Chondrocyte (in vitro differentiated cells): ENCODE results near the gene MYO1D. TPM values are rescaled to one million over a fixed set of nuclear protein-coding genes. Genes with fewer than 3 reads are reported as not detected.
A peak's percentile ranks its signal among the peaks of the same experiment; 100 is the strongest.

Experiments
- DNase-seq: peaks from one replicate; pipeline ENCODE4 v3.0.0; 2021; ENCODE audit warnings: mixed read lengths, low spot score
- H3K27ac Mint-ChIP-seq: one replicate; pipeline ENCODE4 v1.8.0; 2021; ENCODE audit warnings: mild to moderate bottlenecking, moderate library complexity, mixed read lengths; ENCODE audit not compliant: unreplicated experiment
- H3K27me3 Mint-ChIP-seq: 2 replicates; pipeline ENCODE4 v1.8.0; 2021; ENCODE audit warnings: low read depth, mixed read lengths
- H3K36me3 Mint-ChIP-seq: 2 replicates; pipeline ENCODE4 v1.8.0; 2021; ENCODE audit warnings: low read depth, mixed read lengths
- H3K4me1 Mint-ChIP-seq: 2 replicates; pipeline ENCODE4 v1.8.0; 2021; ENCODE audit warnings: low read depth, mild to moderate bottlenecking, mixed read lengths
- H3K4me3 Mint-ChIP-seq: one replicate; pipeline ENCODE4 v1.8.0; 2021; ENCODE audit warnings: mild to moderate bottlenecking, moderate library complexity, mixed read lengths; ENCODE audit not compliant: unreplicated experiment
- H3K9me3 Mint-ChIP-seq: 2 replicates; pipeline ENCODE4 v1.8.0; 2021; ENCODE audit warnings: low read depth, mixed read lengths
- CTCF ChIP-seq: fragments of 200-600 bp; sonication (generic); IDR thresholded peaks from 2 replicates; pipeline ENCODE4 v1.5.0; 2021; ENCODE audit warnings: antibody characterized with exemption, mild to moderate bottlenecking, moderate library complexity
- total RNA-seq: library from RNA; stranded (reverse); gene quantifications from 3 replicates; pipeline ENCODE4 v1.2.1, GENCODE V29; 2021

MYO1D gene
- total RNA-seq, 1 donor from 2014 or later: 107 TPM

DNA sequence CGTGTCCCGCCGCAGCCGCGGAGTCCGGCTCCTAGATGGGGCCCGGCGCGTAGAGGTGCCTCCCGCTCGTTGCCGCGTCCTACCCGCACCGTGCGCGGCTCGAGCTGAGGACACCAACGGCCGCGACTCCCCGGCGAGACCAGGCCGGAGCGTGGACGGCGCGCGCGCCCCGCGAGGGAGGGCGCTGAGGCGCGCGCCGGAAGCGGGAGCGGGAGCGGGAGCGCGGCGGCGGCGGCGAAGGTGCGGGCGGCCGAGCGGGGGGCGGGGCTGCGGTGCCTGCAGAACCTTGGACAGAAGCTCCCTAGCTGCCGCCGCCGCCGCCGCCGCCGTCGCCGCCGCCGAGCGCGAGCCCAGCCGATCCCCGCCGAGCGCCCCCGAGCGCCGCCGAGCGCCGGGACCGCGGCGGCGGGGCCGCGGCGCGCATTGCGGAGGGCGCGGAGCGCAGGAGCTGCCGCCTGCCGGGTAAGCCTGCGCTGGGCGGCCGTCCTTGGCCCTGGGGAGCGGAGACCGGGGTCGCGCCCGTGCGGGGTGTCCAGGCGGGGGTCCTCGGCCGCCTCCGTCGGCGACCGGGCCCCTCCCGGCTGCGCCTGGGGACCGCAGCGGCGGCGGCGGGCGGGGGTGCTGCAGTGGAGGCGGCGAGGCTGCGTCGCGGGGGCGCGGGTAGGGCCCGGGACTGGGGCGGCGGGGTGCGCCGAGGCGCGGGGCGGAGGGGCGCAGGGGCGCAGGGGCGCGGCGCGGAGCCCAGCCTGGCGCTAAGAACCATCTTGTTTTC lies 390.0 kb downstream of the MYO1D start, which contains the start of gene CDK5R1:
Gene CDK5R1 (plus strand): TSS at position 293 of the 772 bp plus-strand sequence. CDS start 628 bp downstream, outside the sequence.
- no peak for TF ChIP-seq CTCF
- peak within 1 kb of the TSS; percentile 36 for H3K27ac Mint-ChIP-seq
- DNase-seq: peak; percentile 68
- H3K4me3 Mint-ChIP-seq: peak within 1 kb of the TSS; percentile 74
- peaks cover 28% of the 10 kb centered on the region for H3K4me1 Mint-ChIP-seq
- H3K36me3 Mint-ChIP-seq: no peaks in the 10 kb centered on the region
- no peaks in the 10 kb centered on the region for H3K9me3 Mint-ChIP-seq
- no peaks in the 10 kb centered on the region for H3K27me3 Mint-ChIP-seq

DNA sequence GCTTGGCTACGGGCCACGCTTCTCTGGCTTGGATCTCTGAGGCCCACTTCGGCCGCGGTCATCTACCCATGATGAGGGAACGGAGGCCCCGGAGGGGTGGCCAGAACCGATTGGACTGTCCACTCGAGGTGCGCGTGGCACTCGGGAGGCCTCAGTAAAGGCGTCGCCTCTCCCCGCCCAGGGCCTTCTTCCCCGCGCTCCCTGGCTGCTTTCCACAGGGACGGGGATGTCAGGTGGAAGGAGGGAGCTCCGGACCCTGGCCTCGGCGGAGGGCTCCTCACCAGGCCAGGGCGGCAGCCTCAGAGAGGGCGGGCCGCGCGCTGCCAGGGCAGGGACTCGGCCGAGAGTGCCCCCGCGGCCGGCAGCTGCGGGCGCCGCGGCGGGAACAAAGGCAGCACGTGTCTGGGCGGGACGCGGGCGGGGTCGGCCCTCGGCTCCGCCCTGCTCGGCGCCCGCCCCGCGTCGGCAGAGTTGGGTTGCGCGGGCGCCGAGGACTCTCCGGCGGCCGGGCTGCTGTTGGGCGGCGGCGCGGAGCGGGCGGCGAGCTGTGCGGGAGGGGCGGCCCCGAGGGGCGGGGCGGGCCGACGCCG lies 390.7 kb downstream of the MYO1D start:
- Mint-ChIP-seq H3K36me3 (peaks cover 4% of the 10 kb centered on the region), H3K4me3 (peak overlapping the region; percentile 62), H3K27me3 (no peaks in the 10 kb centered on the region), H3K27ac (peak overlapping the region; percentile 36), H3K9me3 (no peaks in the 10 kb centered on the region), H3K4me1 (peaks cover 28% of the 10 kb centered on the region)
- TF ChIP-seq CTCF: no peak
- DNase-seq: no peak

- Mint-ChIP-seq H3K4me3 (peak overlapping the region; percentile 62), H3K9me3 (no peaks in the 10 kb centered on the region), H3K36me3 (peaks cover 6% of the 10 kb centered on the region), H3K27ac (peak overlapping the region; percentile 36), H3K27me3 (no peaks in the 10 kb centered on the region), H3K4me1 (peaks cover 28% of the 10 kb centered on the region)
- no peak for TF ChIP-seq CTCF
- DNase-seq: no peak
Measured at GRCh38 chr17:32485261-32486110, 391.4 kb downstream of the MYO1D start.

DNA sequence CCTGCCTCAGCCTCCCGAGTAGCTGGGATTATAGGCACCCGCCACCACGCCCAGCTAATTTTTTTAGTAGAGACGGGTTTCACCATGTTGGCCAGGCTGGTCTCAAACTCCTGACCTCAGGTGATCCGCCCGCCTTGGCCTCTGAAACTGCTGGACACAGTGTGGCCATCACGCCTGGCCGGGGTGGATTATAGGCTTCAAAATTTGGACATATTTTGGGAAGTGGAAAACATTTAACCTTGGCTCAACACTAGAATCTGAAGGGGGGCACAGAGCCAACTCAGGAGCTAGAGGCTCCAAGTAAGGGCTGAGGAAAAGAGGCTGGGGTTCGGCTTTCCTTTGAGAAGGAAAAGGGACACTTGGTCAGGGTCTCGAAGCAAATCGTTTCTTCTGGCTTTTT lies 392.3 kb downstream of the MYO1D start:
- H3K27me3 Mint-ChIP-seq: no peaks in the 10 kb centered on the region
- H3K9me3 Mint-ChIP-seq: no peaks in the 10 kb centered on the region
- TF ChIP-seq CTCF: no peak
- H3K36me3 Mint-ChIP-seq: peaks cover 12% of the 10 kb centered on the region
- no peak for DNase-seq
- no peak overlapping the region for H3K4me3 Mint-ChIP-seq
- H3K27ac Mint-ChIP-seq: no peak overlapping the region
- H3K4me1 Mint-ChIP-seq: peaks cover 25% of the 10 kb centered on the region

GRCh38 chr17:32484041-32484461 lies 392.9 kb downstream of the MYO1D start:
- TF ChIP-seq CTCF: no peak
- no peaks in the 10 kb centered on the region for H3K27me3 Mint-ChIP-seq
- H3K36me3 Mint-ChIP-seq: peaks cover 16% of the 10 kb centered on the region
- H3K4me1 Mint-ChIP-seq: peaks cover 24% of the 10 kb centered on the region
- H3K9me3 Mint-ChIP-seq: no peaks in the 10 kb centered on the region
- peak; percentile 54 for DNase-seq
- H3K4me3 Mint-ChIP-seq: no peak overlapping the region
- H3K27ac Mint-ChIP-seq: peak overlapping the region; percentile 62
